LNCAP (cell line): ENCODE data around the gene ATP11B.

Experiments
- TF ChIP-seq, protein P1 (sequence below): fragments of 450-650 bp; IDR thresholded peaks from 2 replicates; pipeline ENCODE4 v1.5.1; 2017; ENCODE audit warnings: mild to moderate bottlenecking

ATP11B gene

DNA sequence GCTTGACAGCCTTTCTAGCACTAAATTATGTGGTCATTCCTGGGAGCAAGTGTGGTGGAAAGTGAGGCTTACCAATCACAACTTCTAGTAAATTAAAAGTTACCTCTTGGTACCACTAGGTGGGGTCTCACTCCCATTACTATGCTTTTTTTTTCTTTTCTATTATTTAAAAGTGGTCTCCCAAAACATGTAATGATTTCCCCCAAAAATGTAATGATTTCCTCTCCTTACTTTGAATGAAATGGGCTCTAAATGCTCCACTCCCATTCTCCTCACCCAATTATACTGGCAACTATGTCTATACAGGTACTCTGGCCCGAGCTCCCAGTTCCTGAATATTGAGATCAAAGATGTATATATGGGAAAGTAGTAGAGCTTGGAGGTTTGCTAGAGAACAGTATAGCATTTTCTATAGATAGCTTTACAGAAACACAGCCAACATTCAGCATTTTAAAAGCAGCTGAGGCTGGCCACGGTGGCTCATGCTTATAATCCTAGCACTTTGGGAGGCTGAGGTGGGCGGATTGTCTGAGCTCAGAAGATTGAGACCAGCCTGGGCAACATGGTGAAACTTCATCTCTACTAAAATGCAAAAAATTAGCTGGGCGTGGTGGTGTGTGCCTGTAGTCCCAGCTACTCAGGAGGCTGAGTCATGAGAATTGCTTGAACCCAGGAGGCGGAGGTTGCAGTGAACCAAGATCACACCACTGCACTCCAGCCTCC, 116.2 kb downstream of the ATP11B start:
- TF ChIP-seq, protein P1, sequence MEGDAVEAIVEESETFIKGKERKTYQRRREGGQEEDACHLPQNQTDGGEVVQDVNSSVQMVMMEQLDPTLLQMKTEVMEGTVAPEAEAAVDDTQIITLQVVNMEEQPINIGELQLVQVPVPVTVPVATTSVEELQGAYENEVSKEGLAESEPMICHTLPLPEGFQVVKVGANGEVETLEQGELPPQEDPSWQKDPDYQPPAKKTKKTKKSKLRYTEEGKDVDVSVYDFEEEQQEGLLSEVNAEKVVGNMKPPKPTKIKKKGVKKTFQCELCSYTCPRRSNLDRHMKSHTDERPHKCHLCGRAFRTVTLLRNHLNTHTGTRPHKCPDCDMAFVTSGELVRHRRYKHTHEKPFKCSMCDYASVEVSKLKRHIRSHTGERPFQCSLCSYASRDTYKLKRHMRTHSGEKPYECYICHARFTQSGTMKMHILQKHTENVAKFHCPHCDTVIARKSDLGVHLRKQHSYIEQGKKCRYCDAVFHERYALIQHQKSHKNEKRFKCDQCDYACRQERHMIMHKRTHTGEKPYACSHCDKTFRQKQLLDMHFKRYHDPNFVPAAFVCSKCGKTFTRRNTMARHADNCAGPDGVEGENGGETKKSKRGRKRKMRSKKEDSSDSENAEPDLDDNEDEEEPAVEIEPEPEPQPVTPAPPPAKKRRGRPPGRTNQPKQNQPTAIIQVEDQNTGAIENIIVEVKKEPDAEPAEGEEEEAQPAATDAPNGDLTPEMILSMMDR: peak; percentile 67

GRCh38 chr3:182910936-182911781, 117.9 kb downstream of the ATP11B start:
- TF ChIP-seq, protein P1: no peak

GRCh38 chr3:182911782-182912111, 118.4 kb downstream of the ATP11B start:
- TF ChIP-seq, protein P1: no peak

DNA sequence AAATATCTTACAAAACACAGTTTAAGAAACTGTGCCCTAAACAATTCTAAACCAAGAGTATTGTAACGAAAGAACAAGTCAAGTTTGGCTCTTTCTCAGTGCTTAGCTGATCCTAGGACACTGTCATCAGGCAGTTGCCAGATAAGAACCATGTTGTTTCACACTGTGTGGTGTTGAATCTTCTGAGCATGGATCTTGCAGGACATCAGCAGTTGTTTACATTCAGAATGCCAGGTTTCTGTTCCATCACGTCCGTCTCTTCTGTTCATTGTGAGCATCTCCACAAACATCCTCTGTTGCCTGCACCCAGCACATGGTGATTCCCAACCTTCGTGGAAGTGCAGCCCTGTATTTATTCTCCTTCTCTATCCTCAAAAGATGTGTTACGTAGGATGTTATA, 119.2 kb downstream of the ATP11B start:
- TF ChIP-seq, protein P1: no peak

- TF ChIP-seq, protein P1: no peak
Observed at GRCh38 chr3:182913889-182914288, 120.6 kb downstream of the ATP11B start.

GRCh38 chr3:182914341-182914740, 121.0 kb downstream of the ATP11B start:
- TF ChIP-seq, protein P1: no peak

DNA sequence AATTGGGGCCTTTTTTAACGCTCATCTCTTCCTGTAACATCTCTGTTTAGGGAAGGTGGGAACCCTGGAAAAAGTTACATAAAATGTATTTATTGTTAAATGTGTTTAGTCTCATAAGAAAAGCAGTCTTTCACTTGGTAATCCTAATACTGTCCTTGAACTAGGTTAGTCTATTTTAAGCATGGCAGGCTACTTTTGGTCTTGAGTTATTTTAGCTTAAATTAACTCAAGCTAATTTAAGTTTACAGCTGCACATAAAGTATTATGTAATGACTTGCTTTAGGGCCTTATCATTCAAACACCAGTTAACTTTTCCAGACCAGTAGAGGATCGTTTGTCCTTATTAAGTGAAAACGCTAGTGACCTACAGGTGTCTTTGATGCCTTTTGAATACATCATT, 123.8 kb downstream of the ATP11B start:
- TF ChIP-seq, protein P1: no peak
